Measurements from ENCODE around the gene THAP7. TPM values are rescaled to one million over a fixed set of nuclear protein-coding genes. Genes with fewer than 3 reads are reported as not detected.

Gene THAP7
- total RNA-seq, 4 donors from 2014 or later: 19.8 to 54.7 (median 29.5) TPM

GRCh38 chr22:20965888-20966855 is 35.7 kb downstream of the THAP7 start:
- H3K4me3 ChIP-seq: no peak overlapping the region
- DNase-seq: no peak
- H3K36me3 ChIP-seq: no peaks in the 10 kb centered on the region
- no peaks in the 10 kb centered on the region for H3K9me3 ChIP-seq
- peaks cover 6 to 23% (median 15%) of the 10 kb centered on the region in 4 donors for H3K4me1 ChIP-seq
- TF ChIP-seq POLR2A (IDR thresholded peaks at IDR 0.05) (no peak), CTCF (IDR thresholded peaks at IDR 0.05) (no peak)
- H3K27ac ChIP-seq: no peak overlapping the region
- H3K27me3 ChIP-seq: no peaks in the 10 kb centered on the region

- no peaks in the 10 kb centered on the region for H3K36me3 ChIP-seq
- no peaks in the 10 kb centered on the region for H3K9me3 ChIP-seq
- H3K4me3 ChIP-seq: peak overlapping the region; percentile 25 to 55 (median 52)
- H3K27me3 ChIP-seq: no peaks in the 10 kb centered on the region
- H3K4me1 ChIP-seq: peaks cover 6 to 23% (median 15%) of the 10 kb centered on the region in 4 donors
- TF ChIP-seq POLR2A (IDR thresholded peaks at IDR 0.05) (no peak), CTCF (IDR thresholded peaks at IDR 0.05) (no peak)
- no peak overlapping the region for H3K27ac ChIP-seq
- no peak for DNase-seq
Measured at GRCh38 chr22:20965104-20965887, 36.6 kb downstream of the THAP7 start.

- Histone ChIP-seq H3K36me3 (no peaks in the 10 kb centered on the region), H3K27me3 (no peaks in the 10 kb centered on the region), H3K9me3 (no peaks in the 10 kb centered on the region), H3K4me3 (peak overlapping the region in 3 of 4 donors; percentile 50 to 55 (median 53)), H3K4me1 (peaks cover 6 to 23% (median 15%) of the 10 kb centered on the region in 4 donors), H3K27ac (no peak overlapping the region)
- no peak for TF ChIP-seq CTCF (IDR thresholded peaks at IDR 0.05)
- DNase-seq: no peak
Measured at GRCh38 chr22:20964799-20965103, 37.2 kb downstream of the THAP7 start.

- Histone ChIP-seq H3K9me3 (no peaks in the 10 kb centered on the region), H3K36me3 (no peaks in the 10 kb centered on the region), H3K27ac (no peak overlapping the region), H3K4me1 (peaks cover 6 to 23% (median 15%) of the 10 kb centered on the region in 4 donors), H3K27me3 (no peaks in the 10 kb centered on the region), H3K4me3 (peak overlapping the region in 3 of 4 donors; percentile 50 to 55 (median 53))
- no peak for DNase-seq
- TF ChIP-seq POLR2A (IDR thresholded peaks at IDR 0.05) (no peak), CTCF (IDR thresholded peaks at IDR 0.05) (no peak)
Measured at GRCh38 chr22:20964090-20964798, 37.7 kb downstream of the THAP7 start.
